Panc1 (cell line): ENCODE results near the gene HS1BP3.

Source experiments
- POLR2AphosphoS5 ChIP-seq: IDR thresholded peaks from 2 replicates; pipeline ENCODE4 v1.6.1; 2012; ENCODE audit warnings: mild to moderate bottlenecking, low read depth, low read length, moderate library complexity
- SIN3A ChIP-seq: IDR thresholded peaks from 2 replicates; pipeline ENCODE4 v1.6.1; 2012; ENCODE audit warnings: low read depth, mild to moderate bottlenecking, low read length, moderate library complexity, borderline replicate concordance; ENCODE audit not compliant: insufficient read depth
- TF ChIP-seq, protein P1 (sequence below): fragments of 450-650 bp; IDR thresholded peaks from 2 replicates; pipeline ENCODE4 v1.5.1; 2017; ENCODE audit warnings: mild to moderate bottlenecking

GRCh38 chr2:20594048-20594750 lies 56.7 kb downstream of the HS1BP3 start:
- TF ChIP-seq, protein P1, sequence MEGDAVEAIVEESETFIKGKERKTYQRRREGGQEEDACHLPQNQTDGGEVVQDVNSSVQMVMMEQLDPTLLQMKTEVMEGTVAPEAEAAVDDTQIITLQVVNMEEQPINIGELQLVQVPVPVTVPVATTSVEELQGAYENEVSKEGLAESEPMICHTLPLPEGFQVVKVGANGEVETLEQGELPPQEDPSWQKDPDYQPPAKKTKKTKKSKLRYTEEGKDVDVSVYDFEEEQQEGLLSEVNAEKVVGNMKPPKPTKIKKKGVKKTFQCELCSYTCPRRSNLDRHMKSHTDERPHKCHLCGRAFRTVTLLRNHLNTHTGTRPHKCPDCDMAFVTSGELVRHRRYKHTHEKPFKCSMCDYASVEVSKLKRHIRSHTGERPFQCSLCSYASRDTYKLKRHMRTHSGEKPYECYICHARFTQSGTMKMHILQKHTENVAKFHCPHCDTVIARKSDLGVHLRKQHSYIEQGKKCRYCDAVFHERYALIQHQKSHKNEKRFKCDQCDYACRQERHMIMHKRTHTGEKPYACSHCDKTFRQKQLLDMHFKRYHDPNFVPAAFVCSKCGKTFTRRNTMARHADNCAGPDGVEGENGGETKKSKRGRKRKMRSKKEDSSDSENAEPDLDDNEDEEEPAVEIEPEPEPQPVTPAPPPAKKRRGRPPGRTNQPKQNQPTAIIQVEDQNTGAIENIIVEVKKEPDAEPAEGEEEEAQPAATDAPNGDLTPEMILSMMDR, result no peak
- TF ChIP-seq SIN3A (no peak), POLR2AphosphoS5 (no peak)
